ENCODE results near the gene SLC22A23. TPM values are rescaled to one million over a fixed set of nuclear protein-coding genes. Genes with fewer than 3 reads are reported as not detected.

SLC22A23 gene
- total RNA-seq, 2 experiments from 2014 or later = not detected

GRCh38 chr6:3406362-3406821, 50.5 kb downstream of the SLC22A23 start:
- Histone ChIP-seq H3K27ac (ENCODE audit: low read depth, low read length, poor library complexity, severe bottlenecking) (no peak overlapping the region), H3K36me3 (ENCODE audit: insufficient read depth, low read length) (no peaks in the 10 kb centered on the region), H3K4me3 (ENCODE audit: low read depth, low read length, poor library complexity, severe bottlenecking) (no peak overlapping the region), H3K4me1 (ENCODE audit: insufficient read depth, low read length, poor library complexity, severe bottlenecking) (no peaks in the 10 kb centered on the region), H3K4me2 (ENCODE audit: low read length) (no peak overlapping the region), H4K20me1 (ENCODE audit: insufficient read depth, low read length) (no peaks in the 10 kb centered on the region), H3K9me3 (ENCODE audit: low read length) (no peaks in the 10 kb centered on the region), H2AFZ (ENCODE audit: low read length) (no peak overlapping the region), H3K79me2 (ENCODE audit: insufficient read depth, low read depth, low read length) (no peaks in the 10 kb centered on the region), H3K9me2 (ENCODE audit: insufficient read depth, low read length) (no peaks in the 10 kb centered on the region)
- no peak for DNase-seq (ENCODE audit: low spot score)
- TF ChIP-seq EZH2phosphoT487 (IDR thresholded peaks at IDR 0.05; ENCODE audit: borderline replicate concordance, low read depth, low read length) = no peak
- TF ChIP-seq CTCF (conservative IDR thresholded peaks at IDR 0.05; ENCODE audit: low read length) = no peak
- intact Hi-C loops (cut with micrococcal nuclease; ENCODE audit: unreplicated experiment) = no loop called here
- POLR2A ChIA-PET = no interaction called here
- no TSS peak for BruUV-seq (replicated peaks)
- CTCF ChIA-PET (ENCODE audit: unreplicated experiment) = no interaction called here

DNA sequence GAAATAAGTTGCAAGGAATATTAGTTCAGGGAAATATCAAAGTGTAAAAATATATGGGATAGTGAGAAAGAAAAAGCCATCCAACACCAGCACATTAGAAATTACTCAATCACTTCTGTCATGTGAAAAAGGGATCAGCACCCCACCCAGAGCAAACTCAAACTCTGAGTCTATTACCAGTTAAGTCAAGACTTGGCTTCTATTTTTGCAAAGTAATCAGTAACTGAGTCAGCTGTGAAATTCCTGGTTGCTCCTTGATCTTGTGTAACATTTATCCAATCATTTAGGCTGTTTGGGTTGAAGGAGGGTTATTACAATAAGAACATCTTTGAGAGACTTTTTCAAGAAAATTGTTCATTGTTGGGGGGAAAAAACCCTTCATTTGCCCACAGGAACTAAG, 51.2 kb downstream of the SLC22A23 start:
- no peak overlapping the region for H3K27ac ChIP-seq (ENCODE audit: low read depth, low read length, poor library complexity, severe bottlenecking)
- BruUV-seq (replicated peaks) = no TSS peak
- H2AFZ ChIP-seq (ENCODE audit: low read length) = no peak overlapping the region
- TF ChIP-seq EZH2phosphoT487 (IDR thresholded peaks at IDR 0.05; ENCODE audit: borderline replicate concordance, low read depth, low read length) = no peak
- TF ChIP-seq CTCF (conservative IDR thresholded peaks at IDR 0.05; ENCODE audit: low read length) = no peak
- no peaks in the 10 kb centered on the region for H3K79me2 ChIP-seq (ENCODE audit: insufficient read depth, low read depth, low read length)
- H3K4me1 ChIP-seq (ENCODE audit: insufficient read depth, low read length, poor library complexity, severe bottlenecking) = no peaks in the 10 kb centered on the region
- no peaks in the 10 kb centered on the region for H3K9me2 ChIP-seq (ENCODE audit: insufficient read depth, low read length)
- POLR2A ChIA-PET = no interaction called here
- no peaks in the 10 kb centered on the region for H4K20me1 ChIP-seq (ENCODE audit: insufficient read depth, low read length)
- CTCF ChIA-PET (ENCODE audit: unreplicated experiment) = no interaction called here
- intact Hi-C loops (cut with micrococcal nuclease; ENCODE audit: unreplicated experiment) = no loop called here
- H3K9me3 ChIP-seq (ENCODE audit: low read length) = no peaks in the 10 kb centered on the region
- no peak for DNase-seq (ENCODE audit: low spot score)
- H3K36me3 ChIP-seq (ENCODE audit: insufficient read depth, low read length) = no peaks in the 10 kb centered on the region
- H3K4me2 ChIP-seq (ENCODE audit: low read length) = no peak overlapping the region
- H3K4me3 ChIP-seq (ENCODE audit: low read depth, low read length, poor library complexity, severe bottlenecking) = no peak overlapping the region

- intact Hi-C loops (cut with micrococcal nuclease; ENCODE audit: unreplicated experiment) = no loop called here
- Histone ChIP-seq H3K4me3 (ENCODE audit: low read depth, low read length, poor library complexity, severe bottlenecking) (no peak overlapping the region), H3K79me2 (ENCODE audit: insufficient read depth, low read depth, low read length) (no peaks in the 10 kb centered on the region), H3K9me3 (ENCODE audit: low read length) (no peaks in the 10 kb centered on the region), H3K4me1 (ENCODE audit: insufficient read depth, low read length, poor library complexity, severe bottlenecking) (no peaks in the 10 kb centered on the region), H3K27ac (ENCODE audit: low read depth, low read length, poor library complexity, severe bottlenecking) (no peak overlapping the region), H3K4me2 (ENCODE audit: low read length) (no peak overlapping the region), H2AFZ (ENCODE audit: low read length) (no peak overlapping the region), H3K9me2 (ENCODE audit: insufficient read depth, low read length) (no peaks in the 10 kb centered on the region), H4K20me1 (ENCODE audit: insufficient read depth, low read length) (no peaks in the 10 kb centered on the region), H3K36me3 (ENCODE audit: insufficient read depth, low read length) (no peaks in the 10 kb centered on the region)
- ChIA-PET CTCF (ENCODE audit: unreplicated experiment) (no interaction called here), POLR2A (no interaction called here)
- BruUV-seq (replicated peaks) = no TSS peak
- TF ChIP-seq CTCF (conservative IDR thresholded peaks at IDR 0.05; ENCODE audit: low read length) (no peak), EZH2phosphoT487 (IDR thresholded peaks at IDR 0.05; ENCODE audit: borderline replicate concordance, low read depth, low read length) (no peak)
- DNase-seq (ENCODE audit: low spot score) = no peak
Observed at GRCh38 chr6:3405182-3405518, 51.7 kb downstream of the SLC22A23 start.
